NCI-H187 treated with DMSO at 0.1 percent for 48 hours (cell line): ENCODE measurements around the gene ZBTB48.

Experiments
- DNase-seq: peaks from one replicate; lab custom pipeline; 2025; lab: John Stamatoyannopoulos, UW

ZBTB48 gene

GRCh38 chr1:6572653-6573383 is 7.0 kb upstream of the ZBTB48 start:
- DNase-seq, result no peak

- no peak for DNase-seq
These were observed 5.7 kb upstream of the ZBTB48 start for GRCh38 chr1:6574025-6574620.

GRCh38 chr1:6574818-6575217 is 5.0 kb upstream of the ZBTB48 start:
- no peak for DNase-seq

DNA sequence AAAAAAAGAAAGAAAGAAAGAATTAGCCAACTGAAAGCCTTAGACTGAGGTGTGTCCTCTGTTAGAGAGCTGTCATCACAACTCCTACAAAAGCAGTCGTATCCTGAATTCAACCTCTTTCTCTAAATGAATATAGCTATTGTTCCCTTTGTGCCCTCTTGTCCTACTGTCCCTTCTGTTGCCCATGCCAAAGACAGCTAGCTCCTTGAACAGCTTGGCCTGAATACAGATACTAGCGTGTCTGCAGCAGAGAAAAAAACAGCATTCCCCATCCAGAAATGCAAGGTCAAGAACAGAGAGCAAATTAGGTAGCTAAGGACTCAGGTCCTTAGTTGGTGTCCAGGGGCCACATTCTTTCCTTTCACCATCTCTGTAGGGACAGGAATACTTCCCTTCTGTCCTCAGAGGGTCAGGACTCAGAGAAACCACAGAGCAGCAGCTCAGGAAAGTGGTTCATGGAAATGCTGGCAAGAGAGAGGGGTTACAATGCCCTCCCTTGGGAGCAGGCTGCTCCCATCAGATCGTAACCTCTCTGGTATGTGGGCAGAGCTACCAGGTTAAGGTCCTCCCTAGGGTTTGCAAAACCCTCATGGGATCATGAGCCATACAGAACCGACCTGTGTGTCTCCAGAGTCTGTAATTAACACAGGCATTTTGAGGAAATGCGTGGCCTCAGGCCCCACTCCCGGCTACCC is 1.8 kb upstream of the ZBTB48 start:
- no peak for DNase-seq

- DNase-seq, result no peak
These were observed 995 bp upstream of the ZBTB48 start for GRCh38 chr1:6578624-6579373.

- DNase-seq, result no peak
These were observed 362 bp downstream of the ZBTB48 start for GRCh38 chr1:6580119-6580592.

DNA sequence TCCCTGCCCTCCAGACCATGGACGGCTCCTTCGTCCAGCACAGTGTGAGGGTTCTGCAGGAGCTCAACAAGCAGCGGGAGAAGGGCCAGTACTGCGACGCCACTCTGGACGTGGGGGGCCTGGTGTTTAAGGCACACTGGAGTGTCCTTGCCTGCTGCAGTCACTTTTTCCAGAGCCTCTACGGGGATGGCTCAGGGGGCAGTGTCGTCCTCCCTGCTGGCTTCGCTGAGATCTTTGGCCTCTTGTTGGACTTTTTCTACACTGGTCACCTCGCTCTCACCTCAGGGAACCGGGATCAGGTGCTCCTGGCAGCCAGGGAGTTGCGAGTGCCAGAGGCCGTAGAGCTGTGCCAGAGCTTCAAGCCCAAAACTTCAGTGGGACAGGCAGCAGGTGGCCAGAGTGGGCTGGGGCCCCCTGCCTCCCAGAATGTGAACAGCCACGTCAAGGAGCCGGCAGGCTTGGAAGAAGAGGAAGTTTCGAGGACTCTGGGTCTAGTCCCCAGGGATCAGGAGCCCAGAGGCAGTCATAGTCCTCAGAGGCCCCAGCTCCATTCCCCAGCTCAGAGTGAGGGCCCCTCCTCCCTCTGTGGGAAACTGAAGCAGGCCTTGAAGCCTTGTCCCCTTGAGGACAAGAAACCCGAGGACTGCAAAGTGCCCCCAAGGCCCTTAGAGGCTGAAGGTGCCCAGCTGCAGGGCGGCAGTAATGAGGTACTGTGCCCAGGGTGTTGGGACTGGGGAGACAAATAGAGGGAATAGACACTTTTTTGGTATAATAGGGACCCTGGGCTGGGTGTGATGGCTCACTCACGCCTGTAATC is 1.0 kb downstream of the ZBTB48 start:
- no peak for DNase-seq

GRCh38 chr1:6581561-6582305 is 1.9 kb downstream of the ZBTB48 start:
- no peak for DNase-seq

- no peak for DNase-seq
These were observed 2.6 kb downstream of the ZBTB48 start for GRCh38 chr1:6582370-6582769.

DNA sequence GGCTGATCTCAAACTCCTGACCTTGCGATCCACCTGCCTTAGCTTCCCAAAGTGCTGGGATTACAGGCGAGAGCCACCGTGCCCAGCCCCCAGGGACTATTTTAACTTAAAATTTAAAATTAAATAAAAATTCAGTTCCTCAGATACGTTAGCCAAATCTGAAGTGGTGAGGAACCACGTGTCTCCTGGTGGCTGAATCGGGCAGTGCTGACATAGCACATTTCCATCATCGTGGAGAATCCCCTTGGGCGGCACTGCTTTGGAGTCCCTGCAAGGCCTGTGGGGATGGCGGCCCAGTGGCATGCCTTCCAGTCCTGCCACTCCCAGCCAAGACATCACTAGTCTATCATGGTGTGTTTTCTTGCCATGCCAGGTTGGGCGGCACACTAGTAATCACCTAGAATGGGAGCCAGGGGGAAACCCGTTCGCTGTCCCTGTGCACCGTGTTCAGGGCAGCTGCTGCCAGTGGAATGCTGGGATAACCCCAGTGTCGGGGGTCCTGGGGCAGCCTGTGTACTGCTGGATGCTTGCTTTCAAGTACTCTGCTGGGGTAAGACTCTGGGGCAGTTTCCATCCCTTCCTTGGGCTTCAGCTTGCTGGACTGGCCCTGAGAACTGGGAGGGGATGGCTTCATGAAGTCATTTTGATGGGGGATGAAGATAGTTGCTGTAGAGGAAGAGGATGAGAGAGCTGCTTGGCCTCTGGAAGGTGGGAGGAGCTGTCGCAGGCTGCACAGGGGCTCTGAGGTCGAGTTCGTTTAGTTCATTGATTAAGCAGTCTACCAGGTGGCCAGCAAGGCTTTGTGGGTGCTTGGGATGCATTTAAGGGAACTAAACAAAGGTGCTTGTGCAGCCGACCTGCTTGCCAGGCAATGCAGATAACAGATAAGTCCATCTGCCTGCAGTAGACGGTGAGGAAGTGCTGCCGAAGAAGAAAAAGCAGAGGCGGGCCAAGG is 4.6 kb downstream of the ZBTB48 start:
- no peak for DNase-seq

GRCh38 chr1:6585081-6585722 is 5.4 kb downstream of the ZBTB48 start:
- no peak for DNase-seq

- no peak for DNase-seq
These were observed 6.0 kb downstream of the ZBTB48 start for GRCh38 chr1:6585841-6586240.

DNA sequence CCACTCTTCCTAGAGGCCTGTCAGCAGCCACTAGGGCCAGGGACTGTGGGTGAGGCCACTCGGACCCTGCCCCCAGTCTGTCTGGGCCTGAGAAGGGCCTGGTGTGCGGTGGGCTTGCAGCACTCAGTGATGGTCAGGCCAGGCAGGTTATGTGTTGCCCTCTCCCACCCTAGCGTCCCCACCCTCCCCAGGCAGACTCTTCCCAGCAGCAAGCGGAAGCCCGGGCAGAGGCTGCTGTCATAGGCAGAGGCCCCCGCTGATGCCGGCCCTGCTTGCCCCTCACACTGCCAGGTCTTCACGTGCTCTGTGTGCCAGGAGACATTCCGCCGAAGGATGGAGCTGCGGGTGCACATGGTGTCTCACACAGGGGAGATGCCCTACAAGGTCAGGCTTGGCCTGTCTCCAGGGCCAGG is 6.6 kb downstream of the ZBTB48 start:
- DNase-seq, result no peak

- DNase-seq, result no peak
These were observed 7.6 kb downstream of the ZBTB48 start for GRCh38 chr1:6587261-6588005.

- DNase-seq, result no peak
These were observed 8.5 kb downstream of the ZBTB48 start for GRCh38 chr1:6588128-6588892.

DNA sequence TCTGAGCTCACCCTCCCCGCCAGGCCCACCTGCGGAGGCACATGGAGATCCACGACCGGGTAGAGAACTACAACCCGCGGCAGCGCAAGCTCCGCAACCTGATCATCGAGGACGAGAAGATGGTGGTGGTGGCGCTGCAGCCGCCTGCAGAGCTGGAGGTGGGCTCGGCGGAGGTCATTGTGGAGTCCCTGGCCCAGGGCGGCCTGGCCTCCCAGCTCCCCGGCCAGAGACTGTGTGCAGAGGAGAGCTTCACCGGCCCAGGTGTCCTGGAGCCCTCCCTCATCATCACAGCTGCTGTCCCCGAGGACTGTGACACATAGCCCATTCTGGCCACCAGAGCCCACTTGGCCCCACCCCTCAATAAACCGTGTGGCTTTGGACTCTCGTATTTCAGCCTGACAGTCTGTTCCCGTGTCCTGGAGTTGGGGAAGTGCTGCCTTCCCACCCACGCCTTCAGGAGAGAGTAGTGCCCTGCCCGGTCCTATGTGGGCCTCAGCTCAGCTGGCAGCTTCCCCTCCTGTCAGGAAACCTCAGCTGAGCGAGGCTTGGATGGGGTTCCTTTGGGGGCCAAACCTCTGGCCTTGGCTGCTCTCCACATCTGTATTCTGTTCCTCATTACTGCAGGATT is 9.2 kb downstream of the ZBTB48 start:
- no peak for DNase-seq

GRCh38 chr1:6590046-6590445 is 10.3 kb downstream of the ZBTB48 start:
- no peak for DNase-seq
